AG10803 (cell line): ENCODE data around the gene ANXA5.
"Not testable (repeated sequence)": the region's sequence is repeated elsewhere in the genome, so short reads cannot be mapped to it uniquely, and the experiment has no call there.

Source experiments
- DNase-seq: peaks from one replicate; pipeline ENCODE4 v3.0.0; 2010; ENCODE audit warnings: low read depth
- H3K4me3 ChIP-seq: 2 replicates; pipeline ENCODE4 v1.5.1; 2011; ENCODE audit warnings: mild to moderate bottlenecking, low read length, control low read depth
- CTCF ChIP-seq: conservative IDR thresholded peaks from 2 replicates; pipeline ENCODE4 v1.5.1; 2011; ENCODE audit warnings: mild to moderate bottlenecking, low read length, control low read depth, inconsistent platforms

Gene ANXA5

GRCh38 chr4:121737846-121738554 is 41.2 kb upstream of the ANXA5 start:
- TF ChIP-seq CTCF, result no peak
- DNase-seq, result no peak
- H3K4me3 ChIP-seq, result no peak overlapping the region

- peak; percentile 63 for DNase-seq
- H3K4me3 ChIP-seq, result no peak overlapping the region
- peak; percentile 83 for TF ChIP-seq CTCF
Measured at GRCh38 chr4:121736735-121737351, 40.1 kb upstream of the ANXA5 start.

GRCh38 chr4:121734571-121734970 is 37.8 kb upstream of the ANXA5 start:
- H3K4me3 ChIP-seq, result no peak overlapping the region
- no peak for DNase-seq
- no peak for TF ChIP-seq CTCF

GRCh38 chr4:121733942-121734341 is 37.2 kb upstream of the ANXA5 start:
- no peak for DNase-seq
- no peak for TF ChIP-seq CTCF
- H3K4me3 ChIP-seq, result no peak overlapping the region

GRCh38 chr4:121729753-121730152 is 33.0 kb upstream of the ANXA5 start:
- not testable (repeated sequence) for DNase-seq, H3K4me3 ChIP-seq

GRCh38 chr4:121728798-121729226 is 32.0 kb upstream of the ANXA5 start:
- peak; percentile 97 for DNase-seq
- no peak for TF ChIP-seq CTCF

GRCh38 chr4:121728066-121728465 is 31.3 kb upstream of the ANXA5 start:
- H3K4me3 ChIP-seq, result no peak overlapping the region
- DNase-seq, result peak; percentile 99
- no peak; the same call in 1 of the 2 replicates for TF ChIP-seq CTCF

More at GRCh38 chr4:121728798-121729226, 32.0 kb upstream of the ANXA5 start:
- no peak overlapping the region for H3K4me3 ChIP-seq
